ENCODE data around the gene PHF2. TPM values are rescaled to one million over a fixed set of nuclear protein-coding genes. Genes with fewer than 3 reads are reported as not detected.

PHF2 gene
- total RNA-seq, 2 donors from 2014 or later = 22.7 to 23.4 TPM

- intact Hi-C loops (cut with DNase I) = no loop called here
- Histone ChIP-seq H3K9me3 (no peaks in the 10 kb centered on the region), H3K4me1 (peaks cover 2% of the 10 kb centered on the region), H3K27ac (no peak overlapping the region), H3K36me3 (peaks cover 10% of the 10 kb centered on the region), H3K9ac (ENCODE audit: low read depth in 2 of 2, low read length in 2 of 2) (no peak overlapping the region), H3K27me3 (no peaks in the 10 kb centered on the region), H3K4me3 (no peak overlapping the region)
- TF ChIP-seq CTCF (IDR thresholded peaks at IDR 0.05) = no peak
- no peak for DNase-seq
Measured at GRCh38 chr9:93546356-93546755, 30.0 kb upstream of the PHF2 start.

- no peak for DNase-seq
- H3K9me3 ChIP-seq = no peaks in the 10 kb centered on the region
- peak overlapping the region in 1 of 2 donors; percentile 0 for H3K9ac ChIP-seq (ENCODE audit: low read depth in 2 of 2, low read length in 2 of 2)
- no peak overlapping the region for H3K4me3 ChIP-seq
- no peak overlapping the region for H3K27ac ChIP-seq
- intact Hi-C loops (cut with DNase I) = loop anchor here (10.0 kb wide), 1 partner anchor 385 kb away; no protein-coding TSS in a partner anchor
- no peak for TF ChIP-seq CTCF (IDR thresholded peaks at IDR 0.05)
- peaks cover 2% of the 10 kb centered on the region for H3K4me1 ChIP-seq
- peaks cover 11% of the 10 kb centered on the region for H3K36me3 ChIP-seq
- H3K27me3 ChIP-seq = no peaks in the 10 kb centered on the region
Measured at GRCh38 chr9:93549611-93550010, 26.8 kb upstream of the PHF2 start.

- Histone ChIP-seq H3K4me3 (no peak overlapping the region), H3K4me1 (peaks cover 2% of the 10 kb centered on the region), H3K27ac (no peak overlapping the region), H3K9ac (ENCODE audit: low read depth in 2 of 2, low read length in 2 of 2) (no peak overlapping the region), H3K36me3 (peaks cover 16% of the 10 kb centered on the region), H3K9me3 (no peaks in the 10 kb centered on the region), H3K27me3 (no peaks in the 10 kb centered on the region)
- no peak for DNase-seq
- TF ChIP-seq CTCF (IDR thresholded peaks at IDR 0.05) = no peak
- intact Hi-C loops (cut with DNase I) = loop anchor here (10.0 kb wide), 1 partner anchor 388 kb away; no protein-coding TSS in a partner anchor
Measured at GRCh38 chr9:93552923-93553322, 23.5 kb upstream of the PHF2 start.

GRCh38 chr9:93555370-93555769 lies 21.0 kb upstream of the PHF2 start:
- no peak for TF ChIP-seq CTCF (IDR thresholded peaks at IDR 0.05)
- Histone ChIP-seq H3K4me3 (no peak overlapping the region), H3K36me3 (peaks cover 23% of the 10 kb centered on the region), H3K9me3 (no peaks in the 10 kb centered on the region), H3K27ac (no peak overlapping the region), H3K27me3 (no peaks in the 10 kb centered on the region), H3K4me1 (no peaks in the 10 kb centered on the region), H3K9ac (ENCODE audit: low read depth in 2 of 2, low read length in 2 of 2) (no peak overlapping the region)
- DNase-seq = no peak
- intact Hi-C loops (cut with DNase I) = loop anchor here (10.0 kb wide), 1 partner anchor 391 kb away; no protein-coding TSS in a partner anchor

- H3K27ac ChIP-seq = no peak overlapping the region
- H3K27me3 ChIP-seq = no peaks in the 10 kb centered on the region
- no peak overlapping the region for H3K9ac ChIP-seq (ENCODE audit: low read depth in 2 of 2, low read length in 2 of 2)
- no peak overlapping the region for H3K4me3 ChIP-seq
- no peaks in the 10 kb centered on the region for H3K9me3 ChIP-seq
- H3K4me1 ChIP-seq = no peaks in the 10 kb centered on the region
- intact Hi-C loops (cut with DNase I) = loop anchor here (10.0 kb wide), 1 partner anchor 393 kb away; no protein-coding TSS in a partner anchor
- TF ChIP-seq CTCF (IDR thresholded peaks at IDR 0.05) = no peak
- no peak for DNase-seq
- peaks cover 16% of the 10 kb centered on the region for H3K36me3 ChIP-seq
Measured at GRCh38 chr9:93557366-93558137, 18.8 kb upstream of the PHF2 start.

Measured in colonic mucosa (tissue), 4 donors.